NT2/D1 (cell line): ENCODE measurements around the gene SRSF12.

Source experiments
- DNase-seq: peaks from one replicate; pipeline ENCODE4 v3.0.0-alpha.2; 2011; ENCODE audit warnings: low read depth, low spot score
- H3K27me3 ChIP-seq: 2 replicates; pipeline ENCODE4 v1.6.0; 2011; ENCODE audit warnings: mild to moderate bottlenecking; ENCODE audit not compliant: insufficient read length, insufficient read depth
- H3K36me3 ChIP-seq: 2 replicates; pipeline ENCODE4 v1.6.1; 2011; ENCODE audit warnings: mild to moderate bottlenecking, low read length, mixed read lengths; ENCODE audit not compliant: insufficient read depth, insufficient read length
- H3K4me1 ChIP-seq: 2 replicates; pipeline ENCODE4 v1.5.1; 2011; ENCODE audit not compliant: insufficient read depth, insufficient read length
- H3K4me3 ChIP-seq: 2 replicates; pipeline ENCODE4 v1.5.1; 2011; ENCODE audit warnings: low read depth; ENCODE audit not compliant: insufficient read length
- H3K9ac ChIP-seq: 2 replicates; pipeline ENCODE4 v1.6.0; 2011; ENCODE audit warnings: low read depth; ENCODE audit not compliant: insufficient read length
- H3K9me3 ChIP-seq: 2 replicates; pipeline ENCODE4 v1.5.1; 2011; ENCODE audit warnings: mild to moderate bottlenecking, low read length; ENCODE audit not compliant: insufficient read depth
- SUZ12 ChIP-seq: IDR thresholded peaks from 2 replicates; pipeline ENCODE4 v1.6.1; 2011; ENCODE audit not compliant: insufficient read length, insufficient read depth; ENCODE audit errors: extremely low read depth
- YY1 ChIP-seq: IDR thresholded peaks from 2 replicates; pipeline ENCODE4 v1.6.1; 2011; ENCODE audit not compliant: insufficient read length, insufficient read depth
- ZNF274 ChIP-seq: IDR thresholded peaks from 2 replicates; pipeline ENCODE4 v1.6.1; 2011; ENCODE audit warnings: mild to moderate bottlenecking, low read depth, low read length

The SRSF12 gene

DNA sequence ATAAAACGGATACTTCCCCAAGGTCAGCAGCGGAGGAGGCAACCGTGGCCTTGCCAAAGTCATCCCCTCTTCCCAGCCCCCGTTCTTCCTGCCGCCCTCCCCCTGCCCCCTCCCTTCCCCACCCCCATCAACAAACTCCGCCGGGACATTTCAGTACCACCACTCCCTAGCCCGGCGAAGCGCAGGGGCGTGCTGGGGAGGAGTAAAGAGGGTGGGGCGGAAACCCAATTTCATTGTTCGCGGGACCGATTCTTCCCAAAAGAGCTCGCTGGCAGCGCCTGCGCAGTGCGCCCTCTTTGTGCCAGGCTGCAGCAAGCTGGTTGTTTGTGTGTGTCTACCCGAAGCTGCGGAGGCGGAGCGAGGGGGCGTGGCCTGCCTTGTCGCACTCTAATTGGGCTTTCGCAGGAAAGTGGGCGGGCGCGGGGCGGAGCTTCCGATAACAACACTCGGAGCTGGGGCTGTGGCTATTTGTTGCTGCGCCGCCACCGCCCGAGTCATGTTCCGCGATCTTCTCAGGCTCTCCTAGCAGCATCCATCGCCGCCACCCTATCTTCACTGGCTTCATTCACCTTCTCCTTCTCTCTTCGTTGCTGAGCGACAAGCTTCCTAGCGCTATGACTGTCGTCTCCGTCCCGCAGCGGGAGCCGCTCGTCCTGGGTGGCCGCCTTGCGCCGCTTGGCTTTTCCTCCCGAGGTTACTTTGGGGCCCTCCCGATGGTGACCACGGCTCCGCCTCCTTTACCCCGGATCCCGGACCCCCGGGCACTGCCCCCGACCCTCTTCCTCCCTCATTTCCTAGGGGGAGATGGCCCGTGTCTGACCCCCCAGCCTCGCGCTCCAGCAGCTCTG is 37.4 kb downstream of the SRSF12 start, which contains the start of gene PNRC1:
Gene PNRC1 (plus strand): TSS at position 471 of the 848 bp plus-strand sequence. CDS start 144 bp downstream, at position 615.
- peak within 1 kb of the TSS; percentile 94 for H3K9ac ChIP-seq
- no peak for TF ChIP-seq YY1
- no peaks in the 10 kb centered on the region for H3K27me3 ChIP-seq
- no peaks in the 10 kb centered on the region for H3K9me3 ChIP-seq
- peaks cover 9% of the 10 kb centered on the region for H3K36me3 ChIP-seq
- H3K4me3 ChIP-seq, result peak within 1 kb of the TSS; percentile 84
- DNase-seq, result peak; percentile 97
- H3K4me1 ChIP-seq, result no peaks in the 10 kb centered on the region

GRCh38 chr6:89079511-89080234 is 38.2 kb downstream of the SRSF12 start:
- H3K27me3 ChIP-seq, result no peaks in the 10 kb centered on the region
- no peaks in the 10 kb centered on the region for H3K9me3 ChIP-seq
- H3K9ac ChIP-seq, result peak overlapping the region; percentile 16
- no peaks in the 10 kb centered on the region for H3K4me1 ChIP-seq
- peak overlapping the region; percentile 35 for H3K4me3 ChIP-seq
- TF ChIP-seq YY1, result no peak
- TF ChIP-seq SUZ12, result no peak
- no peak for TF ChIP-seq ZNF274
- no peak for DNase-seq
- peaks cover 9% of the 10 kb centered on the region for H3K36me3 ChIP-seq

DNA sequence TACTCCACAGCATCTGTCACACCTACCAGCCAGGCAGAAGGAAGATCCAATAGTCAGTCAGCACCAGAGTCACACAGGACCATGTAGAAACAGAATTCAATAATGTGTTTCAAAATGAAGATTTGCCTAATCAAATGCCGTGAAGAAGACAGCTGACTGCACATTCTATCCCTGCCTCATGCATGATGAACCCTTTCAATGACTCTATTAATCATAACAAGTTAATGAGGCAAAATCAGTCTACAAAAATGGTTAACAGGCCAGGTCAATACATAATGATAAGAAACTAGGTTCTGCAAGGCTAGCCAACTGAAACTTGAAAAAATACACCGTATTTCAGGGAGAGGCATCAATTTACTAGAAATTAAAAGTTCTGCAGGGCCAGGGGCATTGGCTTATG is 44.0 kb downstream of the SRSF12 start:
- Histone ChIP-seq H3K36me3 (no peaks in the 10 kb centered on the region), H3K27me3 (no peaks in the 10 kb centered on the region), H3K4me3 (no peak overlapping the region), H3K4me1 (no peaks in the 10 kb centered on the region), H3K9me3 (no peaks in the 10 kb centered on the region), H3K9ac (no peak overlapping the region)
- DNase-seq, result no peak
- TF ChIP-seq YY1 (no peak), SUZ12 (no peak), ZNF274 (no peak)

GRCh38 chr6:89073014-89073620 is 44.8 kb downstream of the SRSF12 start:
- TF ChIP-seq YY1 (no peak), SUZ12 (no peak), ZNF274 (no peak)
- no peaks in the 10 kb centered on the region for H3K9me3 ChIP-seq
- no peaks in the 10 kb centered on the region for H3K4me1 ChIP-seq
- no peaks in the 10 kb centered on the region for H3K27me3 ChIP-seq
- no peak overlapping the region for H3K9ac ChIP-seq
- DNase-seq, result no peak
- H3K4me3 ChIP-seq, result no peak overlapping the region
- no peaks in the 10 kb centered on the region for H3K36me3 ChIP-seq

DNA sequence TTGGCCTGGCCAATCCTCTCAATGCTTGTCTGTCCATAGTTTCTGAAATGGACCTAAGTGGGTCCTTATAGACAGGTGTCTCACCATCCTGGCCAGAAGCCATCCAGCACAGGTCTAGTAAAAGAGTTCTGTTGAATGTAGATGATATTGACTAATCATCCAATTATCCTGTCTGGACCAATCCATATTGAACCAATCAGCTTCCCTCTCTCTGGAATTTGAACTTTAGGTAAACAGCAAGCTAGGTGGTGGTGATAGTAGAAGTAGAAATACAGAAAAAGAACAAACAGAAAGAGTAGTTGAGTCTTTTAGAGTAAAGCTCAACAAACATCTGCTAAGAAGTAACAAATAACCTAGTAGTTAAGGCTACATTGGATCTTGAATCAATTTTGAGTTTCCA is 46.8 kb downstream of the SRSF12 start:
- DNase-seq, result no peak
- H3K4me1 ChIP-seq, result no peaks in the 10 kb centered on the region
- H3K9ac ChIP-seq, result no peak overlapping the region
- no peaks in the 10 kb centered on the region for H3K27me3 ChIP-seq
- TF ChIP-seq SUZ12 (no peak), YY1 (no peak), ZNF274 (no peak)
- no peaks in the 10 kb centered on the region for H3K36me3 ChIP-seq
- no peak overlapping the region for H3K4me3 ChIP-seq
- no peaks in the 10 kb centered on the region for H3K9me3 ChIP-seq

DNA sequence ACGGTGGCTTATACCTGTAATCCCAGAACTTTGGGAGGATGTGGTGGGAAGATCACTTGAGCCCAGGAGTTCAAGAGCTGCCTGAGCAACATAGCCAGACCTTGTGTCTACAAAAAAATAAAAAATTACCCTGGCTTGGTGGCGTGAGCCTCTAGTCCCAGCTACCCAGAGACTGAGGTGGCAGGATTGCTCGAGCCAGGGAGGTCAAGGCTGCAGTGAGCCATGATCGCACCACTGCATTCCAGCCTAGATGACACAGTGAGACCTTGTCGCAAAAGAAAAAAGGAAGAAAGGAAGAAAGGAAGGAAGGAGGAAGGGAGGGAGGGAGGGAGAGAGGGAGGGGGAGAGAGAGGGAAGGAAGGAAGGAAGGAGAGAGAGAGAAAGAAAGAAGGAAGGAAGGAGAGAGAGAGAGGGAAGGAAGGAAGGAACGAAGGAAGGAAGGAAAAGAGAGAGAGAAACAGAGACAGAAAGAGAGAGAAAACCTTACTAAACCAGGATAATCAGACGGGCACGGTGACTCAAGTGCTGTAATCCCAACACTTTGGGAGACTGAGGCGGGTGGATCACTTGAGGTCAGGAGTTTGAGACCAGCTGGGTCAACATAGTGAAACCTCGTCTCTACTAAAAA is 48.2 kb downstream of the SRSF12 start:
- no peak for DNase-seq
- TF ChIP-seq YY1 (no peak), ZNF274 (no peak), SUZ12 (no peak)
- no peaks in the 10 kb centered on the region for H3K27me3 ChIP-seq

More for the DNA sequence above, 48.2 kb downstream of the SRSF12 start:
- Histone ChIP-seq H3K9me3 (no peaks in the 10 kb centered on the region), H3K4me3 (no peak overlapping the region), H3K9ac (no peak overlapping the region), H3K36me3 (no peaks in the 10 kb centered on the region), H3K4me1 (no peaks in the 10 kb centered on the region)
